Measurements from ENCODE around the gene EIF4EBP3.
A peak's percentile ranks its signal among the peaks of the same experiment; 100 is the strongest.

The EIF4EBP3 gene
- total RNA-seq, result 0 to 0.33 (median 0.11) reads per million in 18 experiments

GRCh38 chr5:140547508-140548299 lies at the start of gene EIF4EBP3:
EIF4EBP3 (plus strand) TSS chr5:140547662; CDS start chr5:140547738, 76 bp downstream.
- DNase-seq, result peak; percentile 94 to 96

GRCh38 chr5:140497897-140498296 lies 49.6 kb upstream of the EIF4EBP3 start:
- DNase-seq, result no peak

GRCh38 chr5:140498591-140498990 lies 48.9 kb upstream of the EIF4EBP3 start:
- DNase-seq, result no peak

GRCh38 chr5:140502834-140503233 lies 44.6 kb upstream of the EIF4EBP3 start:
- no peak for DNase-seq

DNA sequence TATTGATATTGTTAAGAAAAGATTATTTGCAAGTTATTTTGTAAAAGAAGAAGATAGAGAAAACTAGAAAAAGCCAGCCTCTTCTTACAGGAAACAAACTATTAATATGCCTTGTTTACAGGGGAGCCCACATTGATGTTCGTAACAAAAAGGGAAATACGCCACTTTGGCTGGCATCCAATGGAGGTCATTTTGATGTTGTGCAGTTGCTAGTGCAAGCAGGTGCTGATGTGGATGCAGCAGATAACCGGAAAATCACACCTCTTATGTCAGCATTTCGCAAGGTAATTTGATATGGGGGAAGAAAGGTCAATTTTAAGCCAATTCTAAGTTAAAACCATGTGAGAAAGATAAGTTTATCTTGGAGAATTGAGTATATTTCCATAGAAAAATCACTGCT lies 37.6 kb upstream of the EIF4EBP3 start:
- no peak for DNase-seq

DNA sequence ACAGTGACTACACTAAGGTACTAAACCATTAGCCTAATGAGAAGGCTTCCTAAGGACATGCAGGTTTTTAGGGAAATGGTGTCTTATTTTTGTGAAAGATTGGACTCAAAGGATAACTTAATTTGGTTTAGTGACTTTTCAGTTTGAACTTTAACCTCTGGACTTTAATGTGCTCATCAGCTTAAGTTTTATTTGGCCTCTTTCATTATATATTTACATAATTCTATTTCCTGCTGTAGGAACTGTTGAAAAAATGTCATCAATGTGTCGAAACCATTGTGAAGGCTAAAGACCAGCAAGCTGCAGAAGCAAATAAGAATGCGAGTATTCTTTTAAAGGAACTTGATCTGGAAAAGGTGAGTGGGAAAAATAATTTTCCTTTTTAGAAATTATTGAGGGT lies 34.3 kb upstream of the EIF4EBP3 start:
- DNase-seq, result no peak

GRCh38 chr5:140524003-140524402 lies 23.5 kb upstream of the EIF4EBP3 start:
- DNase-seq, result no peak

GRCh38 chr5:140540227-140540626 lies 7.2 kb upstream of the EIF4EBP3 start:
- DNase-seq, result no peak

DNA sequence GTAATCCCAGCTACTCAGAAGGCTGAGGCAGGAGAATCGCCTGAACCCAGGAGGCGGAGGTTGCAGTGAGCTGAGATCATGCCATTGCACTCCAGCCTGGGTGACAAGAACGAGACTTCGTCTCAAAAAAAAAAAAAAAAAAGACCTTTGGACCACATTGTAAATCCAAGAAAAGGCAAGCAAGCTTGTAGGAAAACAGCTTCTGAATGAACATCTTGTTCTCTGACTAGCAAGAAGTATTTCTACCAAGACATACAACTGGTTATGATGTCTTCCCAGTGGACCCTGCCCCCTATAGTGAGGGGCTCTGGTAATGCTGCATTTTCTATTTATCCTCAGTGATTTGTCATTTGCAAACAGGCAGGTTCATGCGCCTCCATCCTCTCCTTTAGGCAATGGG lies 4.5 kb upstream of the EIF4EBP3 start:
- DNase-seq, result no peak

DNA sequence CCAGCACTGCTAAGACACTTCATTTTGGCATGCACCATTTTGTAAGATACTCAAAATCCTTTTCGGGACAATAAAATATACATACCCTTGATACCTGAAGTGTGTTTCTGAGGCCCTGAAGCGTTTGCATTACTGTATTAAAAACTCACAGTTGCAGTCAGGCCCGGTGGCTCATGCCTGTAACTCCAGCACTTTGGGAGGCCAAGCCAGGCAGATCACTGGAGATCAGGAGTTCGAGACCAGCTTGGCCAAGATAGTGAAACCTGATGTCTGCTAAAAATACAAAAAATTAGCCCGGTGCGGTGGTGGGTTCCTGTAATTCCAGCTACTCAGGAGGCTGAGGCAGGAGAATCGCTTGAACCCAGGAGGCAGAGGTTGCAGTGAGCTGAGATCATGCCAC lies 2.5 kb upstream of the EIF4EBP3 start:
- no peak for DNase-seq

- DNase-seq, result no peak
These were observed 1.9 kb upstream of the EIF4EBP3 start for GRCh38 chr5:140545606-140546005.

GRCh38 chr5:140546851-140547507 lies 483 bp upstream of the EIF4EBP3 start:
- DNase-seq, result peak in 1 of 2 donors; percentile 33

- DNase-seq, result no peak
These were observed 832 bp downstream of the EIF4EBP3 start for GRCh38 chr5:140548300-140548688.

- no peak for DNase-seq
These were observed 1.3 kb downstream of the EIF4EBP3 start for GRCh38 chr5:140548791-140549190.

GRCh38 chr5:140549237-140550144 lies 2.0 kb downstream of the EIF4EBP3 start:
- DNase-seq, result peak; percentile 80 to 86

DNA sequence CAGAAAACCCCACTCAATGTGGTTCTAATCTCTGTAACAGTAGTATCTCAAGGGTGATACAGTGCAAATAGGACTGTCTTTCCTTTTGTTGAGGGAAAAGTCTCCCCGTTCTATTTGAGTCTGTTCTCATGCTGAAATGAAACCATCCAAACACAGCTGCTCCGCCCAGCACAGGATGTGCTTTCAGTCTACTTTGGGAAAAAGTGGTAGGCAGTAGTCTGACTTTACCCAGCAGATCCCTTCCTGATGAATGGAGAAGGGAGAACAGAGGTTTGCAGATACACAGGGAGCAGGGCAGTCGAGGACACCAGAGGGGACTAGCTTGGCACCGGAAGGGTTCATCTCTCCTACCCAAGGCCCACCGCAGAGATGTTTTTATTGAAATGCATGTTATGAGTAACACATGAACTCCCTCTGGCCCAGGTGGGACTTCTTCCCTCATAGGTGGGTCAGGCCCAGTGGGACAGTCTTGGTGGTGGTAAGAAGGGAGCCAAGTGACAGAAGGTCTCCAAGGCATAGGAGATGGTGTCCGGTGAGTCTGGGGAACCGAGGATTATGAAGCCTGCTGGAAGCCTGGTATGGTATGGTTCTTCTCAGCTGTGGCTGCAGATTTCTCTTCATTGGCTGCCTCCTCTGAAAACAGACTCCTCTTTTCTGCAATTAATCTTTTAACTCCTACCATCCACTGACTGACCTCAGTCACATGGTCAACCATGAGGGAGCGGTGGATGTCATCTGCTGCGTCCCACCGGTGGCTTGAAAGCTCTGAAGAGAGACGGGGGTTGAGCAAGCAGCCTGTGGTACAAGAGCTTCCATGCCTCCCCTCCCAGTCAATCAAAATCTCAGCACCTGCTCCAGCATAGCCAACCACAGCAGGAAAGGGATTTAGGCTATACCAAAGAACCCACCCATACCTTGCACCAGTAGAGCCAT lies 3.0 kb downstream of the EIF4EBP3 start:
- no peak for DNase-seq

DNA sequence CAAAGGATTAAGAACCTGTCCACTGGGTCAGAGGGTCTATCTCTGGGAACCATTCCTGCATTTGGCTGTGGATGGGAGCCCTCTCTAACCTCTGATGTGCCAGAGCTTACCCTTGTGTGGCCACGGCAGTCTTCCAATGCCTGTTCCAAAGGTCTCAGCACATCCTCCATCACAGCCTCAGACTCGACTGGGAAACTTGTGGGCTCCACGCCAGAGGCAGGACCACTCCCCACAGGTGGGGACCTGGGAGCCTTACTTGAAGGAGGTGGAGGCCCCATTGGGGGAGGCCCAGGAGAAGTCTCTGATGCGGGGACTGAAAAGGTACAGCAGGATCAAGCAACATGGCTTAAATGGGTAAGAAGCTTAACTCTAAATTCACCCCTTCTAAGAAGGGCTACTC lies 4.4 kb downstream of the EIF4EBP3 start:
- no peak for DNase-seq

DNA sequence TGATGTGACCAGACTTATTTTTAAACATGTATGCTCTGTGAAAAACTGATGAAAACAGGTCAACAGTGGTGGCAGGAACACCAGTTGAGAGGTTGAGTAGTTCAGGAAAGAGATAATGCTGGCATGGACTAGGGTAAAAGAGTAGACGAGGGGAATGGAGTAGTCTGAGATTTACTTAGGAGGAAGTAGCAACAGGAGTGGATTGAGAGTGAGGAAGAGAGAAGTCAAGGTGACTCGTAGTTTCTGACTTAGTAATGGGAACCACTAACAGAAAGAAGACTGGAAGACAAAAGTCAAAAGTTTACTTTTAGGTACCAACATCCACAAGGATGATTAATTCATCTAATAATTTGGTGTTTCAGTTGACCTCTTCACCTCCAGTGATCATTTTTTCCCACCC lies 6.2 kb downstream of the EIF4EBP3 start:
- DNase-seq, result no peak

DNA sequence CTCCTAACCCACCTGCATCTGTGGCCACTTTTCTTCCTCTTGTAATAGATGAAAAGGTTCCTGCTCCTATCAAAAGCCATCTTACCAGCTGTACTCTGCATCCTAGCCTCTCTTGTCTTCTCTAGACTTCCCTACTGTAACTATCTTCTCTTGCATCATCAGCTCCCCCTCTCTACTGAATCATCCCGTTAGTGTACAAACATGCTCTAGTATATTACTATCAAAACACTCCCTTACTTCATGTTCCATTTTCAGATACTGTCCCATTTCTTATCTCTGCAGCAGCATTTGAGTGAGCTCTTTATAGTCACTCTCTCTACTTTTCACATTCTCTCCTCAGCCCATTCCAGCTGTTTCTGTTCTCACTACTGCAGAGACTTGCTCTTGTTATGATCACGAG lies 7.0 kb downstream of the EIF4EBP3 start:
- DNase-seq, result peak; percentile 34 to 47

- DNase-seq, result no peak
These were observed 8.4 kb downstream of the EIF4EBP3 start for GRCh38 chr5:140555747-140556312.

GRCh38 chr5:140556438-140556837 lies 9.0 kb downstream of the EIF4EBP3 start:
- peak; percentile 42 to 52 for DNase-seq

Data from inflammatory macrophage (primary cell).